Measurements from ENCODE around the gene PRAC1.

PRAC1 gene

DNA sequence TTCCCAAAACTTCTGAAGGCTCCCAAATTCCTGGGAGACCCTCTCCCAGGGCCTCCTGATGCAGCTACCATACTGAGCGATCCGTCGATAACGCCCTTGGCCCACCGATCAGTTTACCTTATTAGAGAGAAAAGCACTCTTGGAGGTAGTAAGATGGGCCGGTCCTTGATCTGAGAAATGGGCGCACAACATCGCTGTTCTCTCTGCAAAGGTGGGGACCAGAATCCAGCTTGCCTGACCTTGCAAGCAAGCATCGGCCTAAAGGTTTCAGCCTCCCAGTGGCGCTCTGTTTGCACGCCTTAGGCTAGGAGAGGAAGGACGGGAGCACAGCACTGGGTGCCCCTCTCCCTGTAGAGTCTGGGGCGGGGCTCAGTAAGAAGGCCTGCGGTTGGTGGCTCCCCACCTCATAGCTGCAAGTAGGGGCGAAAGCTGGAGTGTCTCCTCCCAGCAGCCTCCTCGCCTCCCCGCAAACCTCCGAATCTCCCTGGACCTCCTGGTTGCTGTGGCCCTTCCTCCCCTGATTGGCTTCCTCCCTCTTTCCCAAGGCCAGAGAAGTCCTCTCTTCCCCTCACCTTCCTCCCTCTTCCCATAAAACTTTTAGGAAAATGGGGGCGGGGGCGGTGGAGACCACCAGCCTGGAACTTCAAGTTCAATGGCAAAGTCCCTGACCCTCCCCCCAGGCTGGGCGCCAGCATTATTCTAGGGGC is at the start of gene PRAC1:
TSS of gene PRAC1 (minus strand) at position 318 of the 707 bp plus-strand sequence. CDS start at position 192, 126 bp downstream.
- DNase-seq = no peak

GRCh38 chr17:48770954-48771353 is 48.6 kb upstream of the PRAC1 start:
- no peak for DNase-seq

GRCh38 chr17:48769009-48769675 is 46.8 kb upstream of the PRAC1 start:
- DNase-seq = no peak

DNA sequence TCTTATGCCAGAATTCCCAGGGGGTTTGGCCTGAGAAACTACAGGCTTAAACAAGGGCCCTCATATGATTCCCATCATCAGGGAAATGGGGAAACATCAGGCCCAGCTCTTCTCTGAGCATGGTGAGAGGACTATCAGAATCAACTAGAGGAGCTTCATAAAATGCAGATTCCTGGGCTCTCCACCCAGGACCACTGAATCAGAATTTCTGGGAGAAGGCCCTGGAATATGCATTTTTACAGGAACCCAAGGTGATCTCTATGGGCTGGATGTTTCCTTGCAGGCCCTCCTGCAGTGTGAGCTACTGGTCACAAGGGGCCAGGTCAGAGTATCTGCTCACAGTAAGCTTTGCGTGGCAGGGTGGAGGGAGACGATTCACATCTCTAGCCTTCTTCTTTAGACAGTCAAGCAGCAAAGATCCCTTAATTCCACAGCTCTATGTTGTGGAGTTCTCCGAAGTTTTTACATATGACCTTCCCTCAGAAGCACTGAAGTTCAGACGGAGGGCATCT is 45.0 kb upstream of the PRAC1 start:
- DNase-seq = no peak

DNA sequence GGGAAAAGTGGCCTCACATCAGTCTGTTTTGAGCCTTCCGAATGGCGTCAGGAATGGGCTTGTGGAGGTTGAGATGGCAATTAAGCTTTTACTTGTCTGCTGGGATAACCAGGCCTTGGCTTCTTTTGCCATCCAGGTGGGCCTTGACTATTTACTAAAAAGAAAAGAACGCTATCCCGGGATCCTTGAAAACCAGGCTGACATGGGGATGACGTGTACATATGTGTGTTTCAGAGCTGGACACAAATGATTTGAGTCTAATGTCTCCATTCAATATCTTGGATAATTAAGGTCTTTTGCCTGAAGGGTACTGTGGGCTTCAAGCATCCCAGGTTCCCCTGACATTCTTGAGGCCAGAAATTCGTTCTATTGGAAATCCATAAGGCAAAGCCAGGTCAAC is 38.8 kb upstream of the PRAC1 start:
- no peak for DNase-seq

DNA sequence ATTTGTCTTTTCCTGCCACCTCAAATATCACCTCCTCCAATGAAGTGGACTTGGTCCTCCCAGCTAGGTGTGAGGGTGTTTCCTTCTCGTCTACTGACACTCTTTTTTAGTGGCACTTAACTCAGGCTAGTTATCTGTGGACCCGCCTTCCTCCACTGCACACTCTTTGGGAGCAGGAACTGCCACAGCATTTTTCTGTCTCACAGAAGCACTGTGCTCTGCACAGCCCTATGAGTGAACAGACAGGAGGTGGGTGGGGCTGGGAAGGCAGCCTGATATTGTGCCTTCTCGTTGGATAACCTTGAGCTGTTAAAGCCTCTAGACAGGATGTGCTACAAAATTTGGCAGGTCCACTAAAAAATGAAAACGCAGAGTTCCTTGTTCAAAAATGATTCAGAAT is 38.1 kb upstream of the PRAC1 start:
- no peak for DNase-seq

GRCh38 chr17:48759288-48759687 is 37.0 kb upstream of the PRAC1 start:
- DNase-seq = no peak

DNA sequence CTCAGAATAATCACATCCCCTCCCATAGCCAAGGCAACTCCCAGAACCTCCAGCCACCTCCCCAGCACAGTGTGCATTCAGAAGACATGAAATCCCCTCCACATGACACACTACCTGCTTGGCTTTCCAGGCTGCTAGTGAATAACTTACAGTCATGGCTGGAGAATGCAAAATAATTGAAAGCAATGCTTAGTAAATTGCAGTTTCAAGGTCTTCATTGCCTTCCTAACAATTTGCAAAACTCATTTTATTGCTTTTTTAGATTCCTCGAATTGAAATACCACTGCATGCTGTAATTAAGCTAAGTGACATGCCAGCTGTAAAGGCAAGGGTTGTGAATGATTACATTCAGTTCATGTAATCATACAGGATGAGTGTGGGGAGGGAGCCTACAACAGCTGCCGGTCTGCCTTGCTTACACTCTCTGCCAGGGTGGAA is 35.2 kb upstream of the PRAC1 start:
- DNase-seq = no peak

DNA sequence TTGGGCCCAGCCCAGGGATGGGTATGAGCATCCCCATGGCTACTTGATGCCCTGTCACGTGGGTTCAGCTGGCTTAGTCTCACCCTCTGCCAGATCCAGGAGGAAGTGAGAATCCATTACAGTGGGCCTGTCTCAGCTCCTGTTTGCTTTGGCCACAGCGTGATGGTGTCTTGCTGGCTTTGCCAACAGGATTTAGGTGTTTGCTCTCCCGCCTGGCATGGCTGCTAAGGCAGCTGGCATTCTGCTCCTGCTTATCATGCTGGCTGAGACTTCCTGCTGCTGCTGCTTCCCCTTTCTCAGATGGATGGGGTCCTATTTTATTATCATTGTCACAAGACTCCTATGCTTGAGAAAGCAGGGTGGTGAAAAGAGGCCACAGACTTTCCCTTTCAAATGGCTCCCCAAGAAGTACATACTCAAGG is 34.5 kb upstream of the PRAC1 start:
- no peak for DNase-seq

DNA sequence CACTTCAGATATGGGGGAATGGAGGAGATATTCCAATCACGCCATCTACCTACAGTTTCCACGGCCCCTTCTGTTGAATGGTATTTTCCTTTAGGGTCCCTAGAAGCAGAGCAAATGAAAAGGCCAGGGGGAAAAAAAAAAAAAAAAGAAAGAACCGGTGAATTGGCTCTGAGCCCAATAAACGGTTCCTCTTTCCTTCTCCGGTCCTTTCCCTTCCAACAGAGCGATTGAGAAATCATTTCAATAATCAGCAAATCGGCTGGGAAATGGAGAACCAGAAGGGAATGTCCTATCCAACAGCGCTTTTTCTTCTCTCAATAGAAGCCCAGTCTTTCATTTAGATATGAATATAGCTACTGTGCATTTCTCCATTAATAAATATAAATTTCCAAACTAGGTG is 33.0 kb upstream of the PRAC1 start:
- no peak for DNase-seq

DNA sequence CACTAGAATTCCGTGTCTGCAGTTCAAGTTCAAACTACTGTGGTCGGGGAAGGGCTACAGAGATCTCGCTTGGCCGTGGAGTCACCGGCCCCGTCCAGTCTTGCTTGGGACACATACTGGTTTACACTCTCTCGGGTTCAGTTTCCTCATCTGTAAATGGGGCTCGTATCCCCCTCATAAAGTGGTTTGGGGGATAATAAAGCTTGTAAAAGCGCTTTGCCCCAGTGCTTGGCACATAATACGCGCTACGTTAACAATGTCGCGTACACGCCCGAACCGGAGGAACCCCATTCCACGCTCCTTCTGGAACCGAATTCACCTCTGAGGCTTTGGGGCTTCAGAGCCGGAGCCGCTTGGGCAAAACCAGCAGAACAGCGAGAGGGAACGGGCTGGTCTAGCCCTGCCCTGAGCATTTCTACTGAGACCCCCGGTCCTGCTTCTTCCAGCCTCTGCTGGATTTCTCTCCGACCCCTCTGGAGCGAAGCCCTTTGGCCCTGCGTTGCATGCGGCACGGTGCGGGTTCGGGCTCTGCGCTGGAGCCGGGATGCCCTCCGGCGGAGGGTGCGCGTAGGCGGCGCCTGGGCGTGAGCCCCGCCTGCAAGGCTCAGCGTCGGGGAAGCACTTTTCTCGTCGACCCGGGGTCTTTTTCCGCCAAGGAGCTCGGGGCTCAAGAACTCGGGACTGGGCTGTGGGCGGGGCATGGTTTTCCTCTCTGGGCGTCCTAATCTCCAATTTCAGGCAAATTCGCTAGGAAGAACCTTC is 32.4 kb upstream of the PRAC1 start:
- DNase-seq = no peak

GRCh38 chr17:48753794-48754499 is 31.6 kb upstream of the PRAC1 start:
- DNase-seq = no peak

GRCh38 chr17:48752399-48753288 is 30.3 kb upstream of the PRAC1 start:
- no peak for DNase-seq

DNA sequence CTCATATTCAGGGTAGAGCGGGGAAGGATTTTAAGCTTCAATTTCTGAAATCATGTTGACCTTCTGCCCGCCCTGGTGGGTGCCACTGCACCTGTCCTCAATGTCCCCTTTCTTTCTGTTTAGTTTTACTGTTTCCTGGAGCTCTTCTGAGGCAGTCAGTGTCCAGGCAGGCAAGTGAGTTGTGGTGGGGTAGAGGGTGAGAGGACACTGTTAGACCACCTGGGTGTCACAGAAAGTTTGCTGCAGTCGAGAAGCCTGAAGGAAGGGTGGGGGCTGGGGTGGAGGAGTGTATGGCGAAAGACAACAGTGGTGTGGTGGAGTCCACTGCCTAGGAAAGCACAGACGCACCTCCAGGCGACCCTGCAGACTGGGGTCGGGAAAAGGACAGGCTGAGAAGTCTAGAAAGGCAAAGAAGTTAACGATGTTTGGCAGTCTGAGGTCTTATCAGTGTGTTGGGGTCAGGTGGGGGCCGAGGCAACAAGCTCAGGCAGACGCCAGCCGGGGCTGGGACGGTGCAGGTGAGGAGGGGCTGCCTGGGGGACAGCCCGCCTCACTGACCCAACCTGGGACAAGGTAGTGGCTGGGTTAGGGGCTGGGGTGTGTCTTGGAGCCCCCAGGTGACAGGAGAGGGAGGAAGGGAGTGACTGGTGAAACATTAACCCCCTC is 29.5 kb upstream of the PRAC1 start:
- no peak for DNase-seq

DNA sequence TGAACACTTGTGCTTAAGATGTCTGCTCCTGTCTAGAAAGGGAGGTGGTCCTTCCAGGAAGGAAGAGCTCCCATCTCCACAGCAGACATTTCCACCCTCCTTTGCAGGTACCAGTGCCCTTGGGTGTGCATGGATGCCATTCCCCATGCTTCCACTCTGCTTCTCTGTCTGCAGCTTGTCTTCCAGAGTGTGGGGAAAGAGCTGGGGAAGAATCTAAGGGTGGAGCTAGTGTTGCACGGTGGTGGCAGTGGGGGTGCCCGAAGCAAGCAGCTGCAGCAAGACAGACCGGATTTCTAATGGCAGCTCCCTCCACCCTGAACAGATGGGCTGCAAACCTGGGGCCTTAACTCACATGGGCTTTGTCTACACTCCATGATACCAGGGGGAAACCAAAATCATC is 28.9 kb upstream of the PRAC1 start:
- DNase-seq = no peak

DNA sequence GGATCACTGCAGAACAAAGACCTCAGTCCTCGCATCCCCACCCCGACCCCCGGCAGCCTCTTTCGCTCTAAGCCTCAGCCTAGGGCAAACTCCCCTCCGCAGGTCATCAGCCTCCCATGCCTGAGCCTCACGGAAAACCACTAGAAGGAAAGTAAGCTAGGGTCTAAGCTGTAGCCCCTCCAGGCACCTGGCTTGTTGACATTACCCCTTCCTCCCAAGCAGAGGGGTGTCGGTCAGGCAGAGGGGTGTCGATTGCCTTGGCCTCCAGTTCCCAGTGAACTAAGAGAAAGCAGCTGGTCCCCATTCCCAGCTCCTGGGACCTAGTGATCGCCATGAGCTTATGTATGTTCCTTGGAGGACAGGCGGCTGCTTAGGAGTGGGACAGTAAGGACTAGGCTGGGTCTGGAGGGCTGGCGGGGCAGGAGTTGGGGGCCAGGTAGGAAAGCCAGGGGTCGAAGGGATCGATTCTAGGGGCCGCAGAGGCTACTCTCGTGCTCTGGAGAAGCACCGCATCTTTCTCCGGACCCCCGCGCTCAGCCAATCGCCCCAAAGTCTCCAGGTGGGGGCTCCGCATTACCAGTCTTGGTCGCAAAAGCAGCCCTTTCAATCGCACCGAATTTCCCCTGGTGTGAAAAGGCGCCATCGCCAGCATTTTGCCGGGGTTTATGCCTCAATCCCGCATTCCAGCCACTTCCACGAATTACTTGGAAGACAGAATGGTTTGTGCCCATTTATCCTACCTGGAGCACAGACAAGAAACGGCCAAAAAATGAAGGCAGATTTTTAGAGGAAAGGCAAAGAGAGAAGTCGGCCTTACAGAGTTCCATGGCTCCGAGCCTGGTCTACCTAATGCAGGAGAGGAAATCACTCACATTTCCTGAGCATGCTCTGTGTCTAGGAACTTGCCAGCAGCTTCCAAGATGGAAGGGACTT is 27.6 kb upstream of the PRAC1 start:
- no peak for DNase-seq

GRCh38 chr17:48748718-48749566 is 26.6 kb upstream of the PRAC1 start:
- DNase-seq = no peak

DNA sequence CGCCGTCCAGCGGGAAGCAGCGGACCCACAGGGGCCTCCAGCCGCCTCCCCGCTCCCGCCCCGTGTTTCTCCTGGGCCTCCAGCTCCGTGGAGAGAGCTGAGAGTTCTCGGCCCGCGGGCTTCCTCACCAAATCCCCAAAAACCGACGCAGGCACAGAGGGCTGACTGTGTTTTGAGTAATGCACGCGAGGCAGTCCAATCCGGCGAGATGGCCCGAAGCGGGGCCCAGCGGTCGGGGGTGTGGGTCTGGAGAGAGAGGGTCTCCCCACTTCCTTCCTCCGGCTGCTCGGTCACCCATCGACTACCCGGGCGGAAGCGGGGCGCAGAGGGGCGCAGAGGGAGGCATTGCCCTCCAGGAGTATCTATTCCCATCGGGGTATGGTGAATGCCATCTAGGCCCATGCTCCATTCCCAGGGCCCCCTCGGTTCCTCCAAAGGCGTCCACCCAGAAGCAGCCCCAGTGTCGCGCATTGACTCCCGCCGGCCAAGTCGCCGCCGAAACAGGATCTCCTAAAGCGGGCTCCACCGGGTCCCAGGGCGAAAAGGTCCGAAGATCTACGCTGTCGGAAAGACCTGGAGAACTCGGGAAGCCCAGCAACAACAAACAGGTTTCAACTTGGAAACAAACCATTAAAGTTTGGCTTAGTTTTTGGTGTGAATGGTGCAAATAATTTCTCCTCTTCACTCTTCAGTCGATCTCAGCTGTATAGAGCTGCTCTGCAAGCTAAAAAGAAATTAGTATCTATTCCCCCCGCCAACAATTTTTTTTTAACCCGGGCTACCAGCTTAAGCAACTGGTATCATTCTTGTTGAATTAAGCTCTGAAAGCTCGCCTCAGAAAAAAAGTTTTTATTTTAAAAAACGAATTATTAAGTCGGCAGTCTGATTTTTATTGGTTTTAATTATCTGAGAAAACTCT is 25.4 kb upstream of the PRAC1 start:
- DNase-seq = no peak

Measured in stimulated activated CD8-positive, alpha-beta memory T cell treated with anti-CD3 and anti-CD28 coated beads, Interleukin-4, amount 100 ng/mL, for 48 hours (primary cell).